IPS DF 19.7 (cell line): ENCODE results near the gene GPC4.
"Not testable (repeated sequence)": the region's sequence is repeated elsewhere in the genome, so short reads cannot be mapped to it uniquely, and the experiment has no call there.

Experiments
- DNase-seq: peaks from one replicate; pipeline ENCODE4 v3.0.0-alpha.2; 2013; ENCODE audit warnings: low read depth, low spot score

GPC4 gene

GRCh38 chrX:133307094-133307493 lies 108.2 kb downstream of the GPC4 start:
- DNase-seq = peak; percentile 7

- no peak for DNase-seq
These were observed 109.0 kb downstream of the GPC4 start for GRCh38 chrX:133306316-133306715.

DNA sequence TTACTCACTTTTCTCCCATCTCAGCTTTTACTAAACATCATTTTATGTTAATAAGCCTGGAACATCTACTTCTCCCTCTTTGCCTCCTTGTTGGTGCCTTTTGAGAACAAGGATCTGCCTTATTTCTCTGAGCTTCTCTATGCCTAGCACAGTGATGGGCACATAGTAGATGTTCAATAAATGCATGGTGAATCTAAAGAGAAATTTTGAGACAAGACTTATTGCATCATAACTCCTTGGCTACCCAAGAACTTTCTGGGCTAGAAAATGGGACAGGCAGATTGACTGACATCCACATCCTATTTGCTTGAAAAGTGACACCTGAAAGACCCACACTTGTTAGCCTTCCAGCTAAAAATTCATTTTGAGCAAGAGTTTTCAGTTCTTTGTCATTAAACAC lies 109.9 kb downstream of the GPC4 start:
- no peak for DNase-seq

DNA sequence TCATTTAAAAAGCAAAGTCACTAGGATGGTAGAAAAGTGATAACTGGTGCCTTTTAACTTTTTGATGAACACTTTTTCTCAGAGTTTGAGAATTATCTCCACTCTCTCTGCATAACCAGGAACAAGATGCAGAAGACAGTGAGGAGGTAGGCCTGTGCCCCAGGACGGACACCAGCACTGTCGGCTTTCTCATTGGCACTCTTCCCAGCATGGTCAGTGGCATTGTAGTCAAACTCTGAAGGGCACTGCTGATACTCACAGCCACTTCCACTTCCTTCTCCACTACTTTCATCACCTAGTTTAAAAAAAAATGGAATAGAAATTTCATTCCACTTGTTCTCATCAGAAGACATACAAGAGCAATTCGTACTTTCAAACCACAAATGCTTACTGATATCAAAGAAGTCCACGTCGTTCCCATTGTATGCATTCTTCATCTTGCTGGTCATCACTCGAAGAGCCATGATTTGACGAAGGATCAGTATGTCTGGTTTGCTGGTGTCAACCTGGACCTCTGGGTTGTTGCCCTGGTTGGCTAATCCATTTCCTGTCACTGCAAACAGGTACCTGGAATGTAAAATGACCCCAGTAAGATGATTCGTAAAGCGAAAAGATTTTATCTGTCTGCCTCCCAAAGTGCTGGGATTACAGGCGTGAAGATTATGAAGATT lies 112.4 kb downstream of the GPC4 start:
- DNase-seq = no peak

GRCh38 chrX:133300591-133300990 lies 114.7 kb downstream of the GPC4 start:
- no peak for DNase-seq

DNA sequence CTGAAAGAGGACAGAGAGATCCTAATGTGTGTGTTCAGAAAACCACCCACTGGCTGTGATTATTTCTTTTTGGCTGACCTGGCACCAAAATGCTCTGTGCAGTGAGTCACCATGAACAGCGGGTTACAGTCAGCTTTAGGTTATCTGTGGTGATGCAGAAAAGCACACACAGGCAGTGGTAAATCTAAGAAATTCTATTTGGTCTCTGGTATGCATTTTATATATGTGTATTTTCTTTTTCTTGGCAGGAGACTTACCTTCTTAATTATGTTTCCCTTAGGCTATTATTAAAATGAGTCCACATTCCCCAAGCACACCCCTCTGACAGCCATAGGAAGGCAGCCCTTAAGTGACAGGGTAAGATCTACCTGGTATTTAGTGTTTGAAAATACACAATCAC lies 118.0 kb downstream of the GPC4 start:
- no peak for DNase-seq

- no peak for DNase-seq
These were observed 121.2 kb downstream of the GPC4 start for GRCh38 chrX:133294126-133294525.

GRCh38 chrX:133290076-133290475 lies 125.2 kb downstream of the GPC4 start:
- no peak for DNase-seq

DNA sequence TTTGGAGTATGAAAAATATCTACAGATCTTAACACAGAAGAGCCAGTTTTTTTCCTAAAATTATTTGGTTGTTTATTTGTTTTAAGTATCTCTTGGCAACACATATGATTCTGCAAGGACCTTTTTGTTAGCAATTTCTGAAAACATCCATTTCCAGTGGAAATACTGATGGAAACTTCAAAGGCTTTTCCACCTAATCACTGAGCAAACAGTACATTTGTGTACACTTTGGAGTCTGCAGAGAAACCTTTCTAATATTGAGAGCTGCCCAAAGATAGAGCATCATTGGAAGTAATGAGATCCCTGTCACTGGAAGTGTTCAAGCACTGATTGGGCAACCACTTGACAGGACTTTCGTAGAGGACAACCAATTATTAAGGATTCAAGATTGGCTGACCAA lies 127.4 kb downstream of the GPC4 start:
- DNase-seq = no peak

GRCh38 chrX:133285341-133285740 lies 129.9 kb downstream of the GPC4 start:
- DNase-seq = no peak

GRCh38 chrX:133279112-133279730 lies 136.1 kb downstream of the GPC4 start:
- DNase-seq = not testable (repeated sequence)

DNA sequence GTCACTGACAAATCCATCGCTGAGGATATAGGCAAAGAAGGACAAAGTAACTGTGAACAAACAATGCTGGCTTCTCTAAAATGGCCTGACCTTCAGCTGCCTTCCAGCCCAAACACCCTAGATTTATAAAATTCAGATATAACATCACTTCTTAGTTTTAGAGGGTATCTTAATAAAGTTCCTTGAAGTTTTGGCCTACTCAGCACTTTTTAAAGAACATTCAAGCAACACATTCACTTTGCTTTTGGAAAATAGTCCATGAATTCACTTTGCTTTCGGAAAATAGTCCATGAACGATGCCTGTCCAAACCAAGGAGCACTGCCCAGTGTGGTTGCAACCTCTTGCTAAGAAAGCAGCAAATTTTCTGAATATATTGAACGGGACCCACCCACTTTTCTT lies 142.1 kb downstream of the GPC4 start:
- no peak for DNase-seq

- DNase-seq = no peak
These were observed 146.1 kb downstream of the GPC4 start for GRCh38 chrX:133269168-133269567.

- no peak for DNase-seq
These were observed 147.7 kb downstream of the GPC4 start for GRCh38 chrX:133267621-133268020.

GRCh38 chrX:133265331-133265730 lies 150.0 kb downstream of the GPC4 start:
- peak; percentile 65 for DNase-seq

DNA sequence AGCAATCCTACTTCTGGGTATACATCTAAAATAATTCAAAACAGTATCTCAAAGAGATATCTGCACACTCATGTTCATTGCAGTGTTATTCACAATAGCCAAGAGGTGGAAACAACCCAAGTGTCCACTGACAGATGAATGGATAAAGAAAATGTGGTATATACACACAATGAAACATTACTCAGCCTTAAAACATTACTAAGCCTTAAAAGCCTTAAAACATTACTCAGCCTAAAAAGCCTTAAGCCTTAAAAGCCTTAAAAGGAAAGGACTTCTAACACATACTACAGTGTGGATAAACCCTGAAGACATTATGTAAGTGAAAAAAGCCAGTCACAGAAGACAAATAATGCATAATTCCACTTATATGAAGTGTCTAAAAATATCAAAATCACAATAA lies 156.8 kb downstream of the GPC4 start:
- no peak for DNase-seq

DNA sequence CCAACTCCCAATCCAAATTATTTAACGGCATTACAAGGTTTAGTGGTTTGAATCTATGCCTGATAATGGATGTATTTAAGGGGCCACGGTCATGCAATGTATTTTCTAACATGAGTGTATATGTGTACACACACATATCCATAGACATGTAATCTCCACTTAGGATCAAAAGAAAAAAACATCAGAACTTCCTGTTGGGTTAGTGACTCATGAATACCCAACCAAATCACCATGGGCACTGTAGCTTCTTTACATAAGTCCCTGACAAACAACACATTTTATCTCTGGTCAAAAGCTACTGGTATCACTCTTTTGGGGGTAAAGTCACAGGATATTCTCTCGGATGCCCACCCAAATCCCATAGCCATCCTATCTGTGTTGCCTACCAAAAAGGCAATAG lies 160.6 kb downstream of the GPC4 start:
- DNase-seq = no peak

- no peak for DNase-seq
These were observed 164.1 kb downstream of the GPC4 start for GRCh38 chrX:133251204-133251603.

- no peak for DNase-seq
These were observed 164.8 kb downstream of the GPC4 start for GRCh38 chrX:133250184-133251100.
